GM19023 (cell line): ENCODE measurements around the gene SPTBN1.
A peak's percentile ranks its signal among the peaks of the same experiment; 100 is the strongest.

Experiments
- ATAC-seq: cut with Tn5 transposase; IDR thresholded peaks from one replicate; pipeline ENCODE4 v1.9.1; 2021; ENCODE audit warnings: mild to moderate bottlenecking, moderate library complexity; ENCODE audit not compliant: unreplicated experiment

SPTBN1 gene

DNA sequence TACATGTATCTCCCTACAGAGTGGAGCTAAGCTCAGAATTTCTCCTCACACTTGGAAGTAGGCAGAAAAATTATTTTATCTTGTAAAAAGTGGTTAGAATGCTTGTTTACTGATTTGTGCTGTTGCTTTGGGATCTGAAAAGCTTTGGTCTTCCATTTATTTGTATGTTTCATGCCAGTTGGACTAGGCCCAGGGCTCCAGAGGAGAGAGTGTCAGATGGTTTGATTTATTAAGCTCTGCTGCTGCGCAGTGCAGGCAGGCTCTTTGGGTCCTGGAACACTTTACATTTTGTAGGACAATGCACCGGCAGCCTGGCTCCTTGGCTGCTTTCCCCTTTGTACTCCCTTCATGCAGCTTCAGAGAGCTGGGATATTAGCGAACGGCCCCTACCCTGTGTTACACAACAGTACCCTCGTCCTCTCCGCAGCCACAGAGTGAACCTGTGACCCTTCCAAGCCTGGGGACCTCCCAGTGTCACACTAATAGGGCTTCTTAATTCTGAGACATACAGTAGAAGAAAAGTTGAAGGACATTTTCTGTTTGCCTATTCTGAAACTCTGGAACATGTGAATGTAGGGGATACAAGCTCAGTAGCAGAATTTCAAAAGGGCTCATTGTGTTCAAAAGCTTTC lies 210.6 kb downstream of the SPTBN1 start:
- no peak for ATAC-seq

DNA sequence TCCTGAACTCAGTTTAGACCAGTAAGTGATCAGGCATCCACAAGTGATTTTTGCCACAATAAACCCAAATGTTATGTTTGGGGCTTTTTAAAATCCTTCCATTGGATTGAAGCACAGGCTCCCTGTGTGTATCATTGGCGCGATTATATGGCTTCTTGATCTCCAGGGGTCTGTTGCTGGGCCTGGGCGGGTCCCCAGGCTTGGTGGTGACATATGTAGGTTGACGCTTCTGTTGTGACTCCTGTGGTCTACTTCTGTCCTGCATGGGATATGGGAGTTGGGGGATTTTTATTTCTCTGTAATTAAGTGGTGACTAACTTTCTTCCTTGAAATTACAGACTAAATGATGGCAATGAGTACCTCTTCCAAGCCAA lies 211.1 kb downstream of the SPTBN1 start:
- ATAC-seq: no peak

DNA sequence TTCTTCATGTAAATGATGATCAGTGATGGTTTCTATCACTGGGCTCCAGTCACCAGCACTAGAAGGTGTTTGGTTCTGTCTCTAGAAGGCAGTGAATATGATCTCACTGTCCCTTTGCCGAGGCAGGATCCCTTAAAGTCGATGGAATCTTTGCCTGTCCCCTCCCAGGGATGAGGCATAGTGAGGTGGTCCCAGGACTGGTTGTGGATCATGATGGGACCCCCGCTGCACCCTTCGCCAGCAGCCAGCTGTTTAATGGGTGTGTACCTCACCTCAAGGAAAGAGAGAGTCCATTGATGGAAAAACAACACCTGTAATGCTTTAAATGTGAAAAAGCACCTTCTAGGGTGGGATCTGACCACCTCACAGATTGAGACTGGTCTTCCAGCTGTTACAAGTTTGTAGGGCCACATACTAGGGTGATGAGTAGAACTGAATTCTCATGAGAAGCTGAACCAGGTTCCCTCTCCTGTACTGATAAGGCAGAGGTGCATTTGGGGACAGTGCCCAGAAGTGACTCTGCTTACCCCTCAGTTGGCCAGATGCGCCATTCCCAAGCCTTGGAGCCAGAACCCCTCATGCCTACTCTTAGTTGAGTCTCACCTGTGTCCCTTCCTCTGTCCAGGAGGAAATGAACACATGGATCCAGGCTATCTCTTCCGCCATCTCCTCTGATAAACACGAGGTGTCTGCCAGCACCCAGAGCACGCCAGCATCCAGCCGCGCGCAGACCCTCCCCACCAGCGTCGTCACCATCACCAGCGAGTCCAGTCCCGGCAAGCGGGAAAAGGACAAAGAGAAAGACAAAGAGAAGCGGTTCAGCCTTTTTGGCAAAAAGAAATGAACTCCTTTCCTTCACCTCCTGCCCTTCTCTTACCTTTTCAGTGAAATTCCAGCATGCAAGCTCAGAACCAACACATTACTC lies 211.9 kb downstream of the SPTBN1 start:
- no peak for ATAC-seq

DNA sequence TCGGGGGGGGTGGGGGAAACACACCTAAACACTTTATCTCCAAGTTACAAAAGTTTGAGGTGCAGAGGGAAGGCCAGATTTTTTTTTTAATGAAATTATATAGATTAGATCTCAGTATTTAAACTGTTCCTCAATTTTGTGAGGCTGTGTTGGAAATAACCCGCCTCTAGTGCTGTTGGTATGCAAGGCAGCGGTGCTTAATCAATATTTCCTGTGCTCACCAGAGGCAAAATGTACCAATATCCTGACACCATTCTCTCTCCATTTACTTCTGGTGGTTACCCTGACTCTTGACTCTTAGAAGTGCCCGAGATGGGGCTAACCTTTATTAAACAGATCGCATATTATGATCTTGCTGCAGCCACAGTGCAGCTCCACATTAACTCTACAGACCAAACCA lies 212.6 kb downstream of the SPTBN1 start:
- no peak for ATAC-seq

DNA sequence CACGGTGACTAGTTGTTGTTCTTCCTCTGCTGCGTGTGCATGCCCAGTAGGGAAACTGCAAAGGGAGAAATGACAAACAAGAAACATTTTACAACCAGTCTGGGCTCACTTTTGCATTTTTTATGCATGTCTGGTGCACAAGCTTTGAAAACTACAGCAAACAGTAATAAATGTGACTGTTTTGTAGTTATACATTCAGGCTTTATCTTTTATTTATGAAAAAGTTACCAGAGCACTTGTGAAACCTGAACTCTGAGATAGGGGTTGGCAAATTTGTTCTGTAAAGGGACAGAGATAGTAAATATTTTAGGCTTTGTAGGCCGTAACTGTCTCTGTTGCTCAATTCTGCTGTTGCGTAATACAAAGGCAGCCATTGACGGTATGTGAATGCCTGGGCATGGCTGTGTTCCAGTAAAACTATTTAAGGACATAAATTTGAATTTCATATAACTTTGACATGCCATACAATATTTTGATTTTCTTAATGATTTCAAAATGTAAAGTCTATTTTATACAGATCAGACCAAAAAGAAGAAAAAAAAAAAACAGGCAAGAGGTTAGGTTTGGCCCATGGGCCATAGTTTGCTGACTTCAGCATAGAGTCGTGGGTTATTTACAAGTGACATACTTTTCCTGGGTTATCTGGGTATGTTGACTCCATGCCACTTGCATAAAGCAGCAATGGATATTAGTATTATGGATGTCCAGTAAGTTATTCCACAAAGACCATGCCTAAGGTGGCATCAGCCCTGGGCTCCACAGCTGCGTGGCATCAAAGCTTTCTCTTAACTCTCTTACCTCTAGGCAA lies 213.8 kb downstream of the SPTBN1 start:
- ATAC-seq: no peak

DNA sequence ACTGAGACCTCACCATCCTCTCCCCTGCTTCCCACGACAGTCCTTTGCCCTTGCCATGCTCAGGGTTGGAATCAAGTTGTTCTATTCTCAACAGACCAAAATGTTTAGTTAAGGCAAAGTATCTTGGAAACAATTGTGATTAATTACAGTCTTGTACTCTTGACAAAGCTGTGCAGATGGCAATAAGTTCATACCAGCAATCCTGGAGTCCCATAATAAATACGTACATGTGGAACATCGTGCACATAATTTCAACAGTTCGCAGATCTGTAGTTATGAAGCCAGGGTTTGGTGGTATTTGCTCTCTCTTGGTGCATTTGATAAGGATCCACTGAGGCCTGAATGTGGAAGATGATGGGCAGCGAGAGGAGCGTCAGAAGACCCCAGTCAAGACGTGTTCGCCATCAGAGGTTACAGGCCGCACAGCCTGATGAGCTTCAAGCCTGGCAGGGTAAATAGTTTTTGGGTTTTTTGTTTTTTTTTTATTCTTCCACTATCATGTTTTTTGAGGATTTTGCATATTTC lies 214.4 kb downstream of the SPTBN1 start:
- no peak for ATAC-seq

DNA sequence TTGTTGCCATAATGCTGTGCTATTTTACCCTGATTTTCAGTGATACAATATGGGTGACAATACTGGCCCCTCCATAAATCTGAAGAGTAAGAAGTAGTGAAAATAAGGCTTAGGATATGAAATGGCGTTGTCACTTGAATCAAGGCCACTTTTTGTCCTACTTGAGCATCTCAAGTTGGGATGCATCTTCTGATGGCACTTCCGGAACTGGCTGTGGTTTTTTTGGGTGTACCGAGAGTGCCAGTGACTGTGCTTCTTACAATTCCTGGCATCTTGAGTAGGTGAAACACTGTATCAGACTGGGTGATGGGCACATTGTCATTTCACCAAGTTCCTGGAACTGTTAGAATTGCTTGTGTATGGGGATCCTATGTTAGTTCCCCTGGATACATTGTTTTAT lies 214.9 kb downstream of the SPTBN1 start:
- ATAC-seq: no peak

DNA sequence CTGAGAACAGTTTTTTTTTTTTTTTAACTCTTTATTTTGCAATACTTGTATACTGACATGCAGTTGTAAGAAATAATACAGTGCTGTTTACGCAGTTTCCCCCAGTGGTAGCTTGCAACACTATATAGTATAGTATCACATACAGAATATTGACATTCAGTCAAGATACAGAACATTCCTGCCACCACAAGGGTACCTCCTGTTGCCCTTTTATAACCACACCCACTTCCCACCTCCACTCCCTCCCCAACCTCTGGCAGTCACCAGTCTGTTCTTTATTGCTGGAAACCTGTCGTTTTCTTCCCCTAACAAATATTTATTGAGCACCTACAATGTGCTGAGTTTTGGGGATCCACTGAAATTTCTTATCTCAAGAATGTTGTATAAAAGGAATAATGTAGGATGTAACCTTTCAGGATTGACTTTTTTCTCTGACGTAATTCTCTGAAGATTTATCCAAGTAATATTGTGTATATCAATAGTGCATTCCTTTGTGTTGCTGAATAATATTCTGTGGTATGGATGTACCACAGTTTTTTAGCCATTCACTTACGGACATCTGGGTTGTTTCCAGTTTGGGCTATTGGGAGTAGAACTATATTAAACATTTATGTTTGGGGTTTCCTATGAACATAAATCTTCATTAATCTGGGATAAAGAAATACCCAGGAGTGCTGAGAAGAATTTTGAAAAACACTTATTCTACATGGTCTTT lies 215.9 kb downstream of the SPTBN1 start:
- ATAC-seq: no peak

DNA sequence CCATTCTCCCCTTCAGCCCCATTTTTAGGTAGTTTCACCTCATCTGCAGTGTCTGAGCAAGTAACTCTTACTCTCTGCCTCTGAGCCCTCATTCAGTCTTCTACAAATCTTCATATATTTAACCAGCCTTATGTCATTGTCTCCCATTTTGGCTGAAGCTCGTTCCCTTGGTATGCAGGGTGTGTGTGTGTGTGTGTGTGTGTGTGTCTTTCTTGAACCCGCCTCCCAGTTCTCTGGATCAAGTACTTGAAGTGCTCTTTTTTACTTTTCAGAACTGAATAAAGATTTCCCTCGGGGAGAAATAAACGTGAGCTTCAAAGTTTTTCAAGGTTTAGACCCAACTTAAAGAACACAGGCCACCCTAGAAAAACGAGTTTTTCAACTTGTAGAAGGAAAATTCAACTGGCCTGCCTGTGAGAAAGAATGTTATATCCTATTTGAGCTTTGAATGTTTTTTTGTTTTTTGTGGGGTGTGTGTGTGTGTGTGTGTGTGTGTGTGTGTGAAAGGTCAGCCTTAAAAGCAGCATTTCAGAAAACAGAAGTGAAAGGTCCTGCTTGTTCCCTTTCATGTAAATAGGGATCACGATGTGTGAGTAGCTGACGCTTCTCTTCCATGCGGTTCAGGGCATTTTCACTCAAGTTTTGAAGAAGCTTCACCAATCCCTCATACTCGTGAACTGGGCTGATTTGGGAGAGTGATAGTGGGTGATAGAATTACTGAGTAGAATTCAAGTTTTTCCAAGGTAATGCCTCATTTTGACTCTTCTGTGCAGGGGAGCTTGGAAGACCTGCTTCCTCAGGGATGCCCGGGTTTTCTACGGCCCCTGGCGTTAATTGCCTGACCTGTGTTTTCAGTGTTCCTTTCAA lies 216.7 kb downstream of the SPTBN1 start:
- ATAC-seq: peak; percentile 56

DNA sequence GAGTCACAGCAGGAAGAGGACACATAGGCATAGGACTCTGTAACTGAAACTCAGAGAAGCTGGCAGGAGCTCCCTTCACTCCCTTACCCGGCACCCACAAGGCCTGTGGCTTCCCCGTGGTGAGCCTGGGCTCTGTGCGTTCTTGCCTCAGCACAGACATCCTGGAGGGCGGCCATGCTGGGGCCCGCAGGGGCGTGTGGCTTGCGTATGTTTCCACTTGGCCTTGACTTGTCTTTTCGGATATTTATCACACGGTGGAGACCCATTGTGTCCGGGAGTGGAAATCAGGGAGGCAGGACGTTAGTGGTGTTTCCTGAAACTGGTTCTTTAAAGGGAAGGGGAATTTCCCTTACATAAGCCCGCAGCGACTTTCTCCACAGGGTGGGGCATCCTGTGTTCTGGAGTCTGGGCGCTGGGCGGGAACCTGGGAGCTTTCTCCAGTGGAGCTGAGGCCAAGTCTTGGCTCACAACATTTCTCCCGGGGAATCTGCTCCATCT lies 217.4 kb downstream of the SPTBN1 start:
- peak; percentile 54 for ATAC-seq

DNA sequence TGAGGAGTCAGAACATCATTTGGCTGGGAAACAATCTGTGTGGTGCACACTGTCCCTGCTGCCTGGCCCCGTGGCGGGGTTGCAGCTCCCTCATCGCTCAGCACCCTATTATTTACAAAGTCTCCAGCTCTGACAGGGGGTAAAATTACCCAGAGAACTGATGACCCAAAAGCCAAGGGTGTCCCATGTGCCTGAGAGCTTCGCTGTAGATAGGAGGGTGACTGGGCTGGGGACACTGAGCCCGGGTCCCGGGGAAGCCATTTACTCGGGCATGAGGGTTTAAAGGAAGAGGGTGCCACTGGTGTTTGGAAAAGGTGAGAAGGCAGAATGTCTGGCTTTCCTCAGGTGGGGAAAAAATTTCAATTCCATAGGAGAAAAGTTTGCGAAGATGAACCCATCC lies 219.2 kb downstream of the SPTBN1 start:
- ATAC-seq: no peak

DNA sequence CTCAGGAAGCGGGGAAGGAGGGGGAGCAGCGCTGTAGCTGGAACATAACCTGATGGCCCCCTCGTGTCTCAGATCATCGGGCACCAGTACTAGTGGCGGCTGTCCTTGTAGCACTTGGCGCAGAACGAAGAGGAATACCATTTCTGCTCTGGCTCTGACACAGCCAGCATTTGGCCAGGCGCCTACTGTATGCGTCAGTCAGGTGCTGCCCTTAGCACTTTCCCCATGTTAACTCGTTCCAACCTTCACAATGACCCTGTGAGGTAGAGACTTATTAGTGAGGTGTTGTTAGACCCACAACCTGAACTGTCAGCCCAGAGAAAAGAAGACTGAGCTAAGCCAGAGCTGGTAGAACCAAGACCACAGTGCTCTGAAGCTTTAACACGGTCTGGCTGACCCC lies 219.6 kb downstream of the SPTBN1 start:
- ATAC-seq: no peak

DNA sequence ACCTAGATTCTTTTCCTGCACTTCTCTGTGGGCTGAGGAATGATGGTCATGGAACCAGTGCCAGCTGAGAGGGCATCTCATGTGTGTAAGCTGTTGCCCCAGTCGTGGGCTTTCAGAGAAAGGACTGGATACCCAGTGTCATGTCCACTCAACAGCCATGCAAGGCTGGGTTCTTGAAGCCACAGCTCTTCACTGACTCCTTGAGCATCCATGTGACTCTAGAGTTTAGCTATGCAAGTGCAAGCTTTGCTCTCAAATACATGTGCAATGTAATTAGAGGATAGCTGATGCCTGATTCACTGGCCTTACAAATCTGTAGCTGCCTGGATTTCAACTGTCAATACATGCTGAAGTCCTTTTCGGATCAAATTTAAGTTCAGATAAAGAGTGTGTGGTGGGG lies 220.5 kb downstream of the SPTBN1 start:
- no peak for ATAC-seq

DNA sequence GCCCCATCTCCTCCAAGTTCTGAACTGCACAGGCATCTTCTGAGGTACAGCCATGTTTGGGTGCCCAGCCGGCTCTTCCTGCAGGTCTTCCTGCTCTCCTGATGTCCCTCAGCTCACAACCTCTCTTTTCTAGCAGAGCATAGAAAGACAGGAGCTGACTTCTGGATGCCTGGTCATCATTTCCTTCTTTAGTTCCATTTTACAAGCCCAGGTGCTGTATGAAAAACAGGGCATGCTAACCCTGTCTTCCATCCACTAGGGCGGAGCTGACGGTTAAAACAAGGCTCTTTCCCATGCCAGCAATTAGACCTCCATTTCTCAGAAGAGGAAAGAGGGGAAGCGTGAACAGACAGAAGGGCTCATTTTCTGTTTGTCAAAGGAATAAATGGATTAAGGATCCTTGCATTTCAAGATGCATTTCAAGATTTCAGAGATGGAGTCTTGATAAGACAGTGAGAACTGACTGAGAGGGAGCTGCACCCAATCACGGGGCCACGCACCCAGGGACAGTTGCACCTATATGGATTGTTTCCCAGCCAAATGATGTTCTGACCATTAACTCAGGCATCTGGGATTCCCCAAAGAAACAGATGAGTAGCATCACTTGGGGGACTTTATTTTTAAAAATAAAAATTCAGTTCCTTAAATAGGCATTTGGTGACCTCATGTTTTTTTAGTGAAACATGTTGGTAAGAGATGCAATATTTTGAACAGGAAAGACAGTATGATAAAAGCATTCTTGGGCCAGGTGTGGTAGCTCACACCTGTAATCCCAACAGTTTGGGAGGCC lies 221.5 kb downstream of the SPTBN1 start:
- ATAC-seq: no peak

DNA sequence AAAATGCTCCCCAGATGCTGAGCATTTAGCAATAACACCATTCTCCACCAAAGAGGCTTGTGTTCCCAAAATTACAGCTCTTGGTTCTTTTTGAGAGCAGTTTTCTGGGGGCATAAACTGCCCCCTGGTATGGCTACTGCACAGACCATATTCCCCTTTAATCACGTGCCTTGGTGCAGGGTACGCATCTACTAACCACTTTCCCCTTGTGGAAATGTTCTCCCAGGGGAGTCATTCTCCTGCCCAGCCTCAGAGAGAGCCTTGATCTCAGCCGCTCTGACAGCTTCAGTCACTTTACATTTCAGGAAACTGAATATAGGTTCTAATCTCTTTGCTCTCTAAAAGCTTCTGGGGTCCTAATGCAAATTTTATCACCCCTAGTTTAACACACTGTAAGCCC lies 222.6 kb downstream of the SPTBN1 start:
- no peak for ATAC-seq

DNA sequence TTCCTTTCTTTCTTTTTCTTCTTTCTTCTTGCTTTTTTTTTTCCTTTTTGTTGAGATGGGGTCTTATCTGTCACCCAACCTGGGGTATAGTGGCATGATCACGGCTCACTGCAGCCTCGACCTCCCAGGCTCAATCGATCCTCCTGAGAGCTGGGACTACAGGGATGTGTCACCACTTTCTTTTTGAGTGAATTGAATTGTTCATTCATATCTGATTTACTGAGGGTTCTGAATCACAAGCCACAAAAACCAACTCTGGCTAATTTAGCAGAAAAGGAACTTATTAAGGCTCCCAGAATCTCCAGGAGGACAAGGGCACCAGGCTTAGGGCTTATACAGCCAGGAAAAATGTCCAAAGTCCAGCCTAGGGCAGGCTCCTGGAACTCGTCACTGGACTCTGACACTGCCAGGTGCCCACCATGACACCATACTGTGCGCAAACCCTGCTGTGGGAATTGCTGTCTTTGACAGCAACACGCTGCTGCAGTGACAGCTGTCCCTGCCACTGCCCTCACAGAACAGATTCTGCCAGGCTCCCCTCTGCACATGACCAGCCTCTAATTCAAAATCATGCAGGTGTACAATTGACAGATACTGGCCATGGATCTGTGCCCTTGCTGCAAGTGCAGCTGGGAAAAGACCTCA lies 224.4 kb downstream of the SPTBN1 start:
- peak; percentile 86 for ATAC-seq

DNA sequence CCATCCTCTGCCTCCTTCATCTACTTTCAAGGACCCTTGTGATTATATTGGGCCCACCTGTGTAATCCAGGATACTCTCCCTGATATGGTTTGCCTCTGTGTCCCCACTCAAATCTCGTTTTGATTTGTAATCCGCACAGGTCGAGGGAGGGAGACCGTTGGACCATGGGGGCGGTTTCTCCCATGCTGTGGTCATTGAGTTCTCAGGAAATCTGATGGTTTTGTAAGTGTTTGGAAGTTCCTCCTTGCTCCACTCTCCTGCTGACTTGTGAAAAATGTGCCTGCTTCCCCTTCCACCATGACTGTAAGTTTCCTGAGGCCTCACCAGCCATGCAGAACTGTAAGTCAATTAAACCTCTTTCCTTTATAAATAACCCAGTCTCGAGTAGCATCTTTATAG lies 225.3 kb downstream of the SPTBN1 start:
- no peak for ATAC-seq

DNA sequence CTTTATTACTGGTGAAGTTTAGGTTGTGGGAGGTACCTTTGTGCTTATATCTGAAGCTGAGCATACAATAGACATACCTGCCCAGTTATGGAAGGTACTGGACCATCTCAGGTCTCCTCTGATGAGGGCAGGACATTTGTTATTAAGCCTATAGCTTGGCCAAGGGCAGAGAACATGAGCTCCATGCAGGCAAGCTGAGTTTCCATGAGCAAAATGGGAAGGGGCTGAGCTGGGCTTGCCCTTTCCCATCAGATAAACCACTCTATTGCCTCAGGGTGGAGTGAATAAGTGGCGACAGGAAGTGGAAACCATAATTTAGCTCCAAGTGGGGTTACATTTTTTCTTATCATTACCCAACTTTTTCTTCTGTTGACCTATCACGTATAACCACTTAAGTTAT lies 227.5 kb downstream of the SPTBN1 start:
- ATAC-seq: no peak
